ENCODE measurements around the gene MAP4K2. TPM values are rescaled to one million over a fixed set of nuclear protein-coding genes. Genes with fewer than 3 reads are reported as not detected.

The MAP4K2 gene
- total and polyA plus RNA-seq, 9 of the 15 experiments (the other 6 are each of a cell fraction or from before 2014, with no cell fraction given) = 0.13 to 14.5 (median 7.3) TPM

DNA sequence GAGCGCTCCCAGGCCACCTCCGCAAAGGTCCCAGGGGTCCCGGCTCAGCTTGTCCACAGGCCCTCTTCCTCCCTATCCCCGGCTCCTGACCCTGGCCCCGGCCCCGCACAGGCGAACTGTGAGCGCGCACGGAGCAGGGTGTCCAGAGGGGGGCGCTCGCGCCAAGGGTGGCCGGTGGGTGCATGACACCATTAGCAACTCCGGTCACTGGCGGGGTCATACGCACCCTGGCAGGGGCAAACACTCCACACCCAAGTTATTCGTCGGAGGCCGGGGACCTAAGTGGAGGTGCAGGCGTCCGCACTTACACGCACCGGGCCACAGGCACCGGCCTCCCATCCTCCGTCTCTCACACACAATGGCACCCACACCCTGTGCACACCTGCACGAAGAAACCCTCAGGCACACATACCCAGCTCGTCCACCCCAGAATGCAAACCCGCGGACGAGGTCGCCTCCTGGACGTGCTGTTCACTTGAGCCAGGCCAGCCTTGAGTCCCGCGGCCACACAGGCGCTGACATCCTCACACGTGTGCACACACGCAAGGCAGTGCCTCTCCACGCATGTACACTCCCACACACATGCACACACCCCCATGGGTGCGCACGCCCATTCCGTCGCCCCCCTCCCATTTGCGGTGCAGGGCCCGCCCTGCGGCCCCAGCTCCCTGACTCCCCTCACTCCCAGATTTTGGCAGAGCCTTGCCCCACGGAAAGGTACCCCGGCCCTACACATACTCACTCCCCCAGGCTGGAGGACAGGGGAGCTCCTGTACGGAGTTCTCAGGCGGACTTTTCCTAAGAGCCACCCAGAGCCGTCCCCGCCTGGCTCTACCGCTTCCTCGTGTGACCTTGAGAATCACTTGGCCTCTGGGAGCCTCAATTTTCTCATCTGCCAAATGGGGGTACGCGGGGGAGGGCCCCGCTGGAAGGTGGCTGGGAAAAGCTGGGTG is 59.1 kb downstream of the MAP4K2 start, which contains the start of gene RASGRP2 (continued):
- TF ChIP-seq MYBL2 (IDR thresholded peaks at IDR 0.05; ENCODE audit: low read depth) (no peak), MYBL2 (CRISPR knock-in tag; IDR thresholded peaks at IDR 0.05; ENCODE audit: borderline replicate concordance) (no peak), SUPT5H (IDR thresholded peaks at IDR 0.05) (no peak), CHD1 (IDR thresholded peaks at IDR 0.05; ENCODE audit: low read length) (peak; percentile 33), SIN3B (IDR thresholded peaks at IDR 0.05; ENCODE audit: low read depth) (peak; percentile 45; the same call in 1 of the 2 replicates), MECOM (CRISPR knock-in tag; IDR thresholded peaks at IDR 0.05) (no peak), TBP (optimal IDR thresholded peaks at IDR 0.05; ENCODE audit: low read depth, low read length) (no peak), ZNF143 (CRISPR knock-in tag; IDR thresholded peaks at IDR 0.05) (no peak), RNF2 (IDR thresholded peaks at IDR 0.05) (no peak), KDM4B (IDR thresholded peaks at IDR 0.05; ENCODE audit: borderline replicate concordance in 2 of 2, low read depth in 1 of 2) (no peak; a peak in 1 of 4 replicates), ZKSCAN1 (IDR thresholded peaks at IDR 0.05; ENCODE audit: low read depth, low read length) (no peak), DIDO1 (tag; IDR thresholded peaks at IDR 0.05; ENCODE audit: low read depth) (no peak), ZNF23 (CRISPR knock-in tag; IDR thresholded peaks at IDR 0.05) (no peak), SMARCA5 (IDR thresholded peaks at IDR 0.05) (peak; percentile 85), ZNF77 (CRISPR knock-in tag; IDR thresholded peaks at IDR 0.05) (no peak), ZFP36 (IDR thresholded peaks at IDR 0.05; ENCODE audit: low read depth, low read length, partially characterized antibody) (no peak), POLR2AphosphoS2 (IDR thresholded peaks at IDR 0.05; ENCODE audit: low read length) (no peak), ZNF445 (CRISPR knock-in tag; IDR thresholded peaks at IDR 0.05; ENCODE audit: low read depth) (no peak), SOX6 (IDR thresholded peaks at IDR 0.05) (0 out of 2 replicates have a peak, but pooled peaks have one; percentile 24), PHB2 (IDR thresholded peaks at IDR 0.05; ENCODE audit: low read depth) (0 out of 2 replicates have a peak, but pooled peaks have one; percentile 12), BMI1 (IDR thresholded peaks at IDR 0.05; ENCODE audit: low read length) (no peak), ZNF778 (CRISPR knock-in tag; IDR thresholded peaks at IDR 0.05) (no peak), PRMT5 (CRISPR knock-in tag; IDR thresholded peaks at IDR 0.05) (no peak)
- TF ChIP-seq, protein P1, sequence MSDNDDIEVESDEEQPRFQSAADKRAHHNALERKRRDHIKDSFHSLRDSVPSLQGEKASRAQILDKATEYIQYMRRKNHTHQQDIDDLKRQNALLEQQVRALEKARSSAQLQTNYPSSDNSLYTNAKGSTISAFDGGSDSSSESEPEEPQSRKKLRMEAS (CRISPR knock-in tag; IDR thresholded peaks at IDR 0.05) = peak; percentile 91
- TF ChIP-seq, protein P2, sequence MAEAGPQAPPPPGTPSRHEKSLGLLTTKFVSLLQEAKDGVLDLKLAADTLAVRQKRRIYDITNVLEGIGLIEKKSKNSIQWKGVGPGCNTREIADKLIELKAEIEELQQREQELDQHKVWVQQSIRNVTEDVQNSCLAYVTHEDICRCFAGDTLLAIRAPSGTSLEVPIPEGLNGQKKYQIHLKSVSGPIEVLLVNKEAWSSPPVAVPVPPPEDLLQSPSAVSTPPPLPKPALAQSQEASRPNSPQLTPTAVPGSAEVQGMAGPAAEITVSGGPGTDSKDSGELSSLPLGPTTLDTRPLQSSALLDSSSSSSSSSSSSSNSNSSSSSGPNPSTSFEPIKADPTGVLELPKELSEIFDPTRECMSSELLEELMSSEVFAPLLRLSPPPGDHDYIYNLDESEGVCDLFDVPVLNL (CRISPR knock-in tag; IDR thresholded peaks at IDR 0.05; ENCODE audit: low read depth) = no peak
- TF ChIP-seq, protein P3, sequence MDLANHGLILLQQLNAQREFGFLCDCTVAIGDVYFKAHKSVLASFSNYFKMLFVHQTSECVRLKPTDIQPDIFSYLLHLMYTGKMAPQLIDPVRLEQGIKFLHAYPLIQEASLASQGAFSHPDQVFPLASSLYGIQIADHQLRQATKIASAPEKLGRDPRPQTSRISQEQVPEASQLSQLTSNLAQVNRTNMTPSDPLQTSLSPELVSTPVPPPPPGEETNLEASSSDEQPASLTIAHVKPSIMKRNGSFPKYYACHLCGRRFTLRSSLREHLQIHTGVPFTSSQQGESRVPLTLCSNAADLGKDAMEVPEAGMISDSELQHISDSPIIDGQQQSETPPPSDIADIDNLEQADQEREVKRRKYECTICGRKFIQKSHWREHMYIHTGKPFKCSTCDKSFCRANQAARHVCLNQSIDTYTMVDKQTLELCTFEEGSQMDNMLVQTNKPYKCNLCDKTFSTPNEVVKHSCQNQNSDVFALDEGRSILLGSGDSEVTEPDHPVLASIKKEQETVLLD (IDR thresholded peaks at IDR 0.05) = peak; percentile 65

All from K562 (cell line).